ENCODE data around the gene GMNN. TPM values are rescaled to one million over a fixed set of nuclear protein-coding genes. Genes with fewer than 3 reads are reported as not detected.
"Not testable (repeated sequence)": the region's sequence is repeated elsewhere in the genome, so short reads cannot be mapped to it uniquely, and the experiment has no call there.

GMNN gene
- total and polyA plus RNA-seq, 2 donors (not counting 1 experiment from before 2014, with no cell fraction given): 3.8 to 7.3 TPM

DNA sequence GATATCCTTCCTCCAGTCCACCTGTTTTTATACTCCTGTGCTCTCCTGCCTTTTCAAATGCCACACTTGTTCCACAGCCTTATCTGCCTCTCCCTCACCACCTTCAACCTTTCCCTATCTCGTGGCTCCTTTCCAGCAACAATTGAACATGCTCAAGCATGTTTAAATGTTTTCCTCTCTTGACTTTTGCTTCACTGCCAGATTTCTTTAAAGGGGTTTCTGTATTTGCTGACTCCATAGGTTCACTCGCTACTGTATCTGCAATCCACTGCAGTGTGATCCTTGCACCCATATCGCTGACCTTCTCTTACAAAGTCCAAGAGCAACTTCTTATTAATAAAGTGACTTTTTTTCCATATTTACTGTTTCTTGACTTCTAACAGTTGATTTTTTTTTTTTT is 11.2 kb upstream of the GMNN start:
- no peaks in the 10 kb centered on the region for H3K27me3 Mint-ChIP-seq
- POLR2A ChIA-PET: no interaction called here
- H3K9me3 ChIP-seq (ENCODE audit: control extremely low read depth in 1 of 3, control insufficient read depth in 2 of 3, insufficient read depth in 1 of 3, low read length in 2 of 3): peaks cover 0 to 6% (median 0%) of the 10 kb centered on the region in 3 donors
- no peaks in the 10 kb centered on the region for H3K9me3 Mint-ChIP-seq (ENCODE audit: insufficient read depth)
- H3K4me3 Mint-ChIP-seq: no peak overlapping the region
- DNase-seq: no peak
- no peaks in the 10 kb centered on the region for H3K27me3 ChIP-seq (replicated peaks in 1 of 4; ENCODE audit: control extremely low read depth in 1 of 4, control insufficient read depth in 3 of 4, insufficient read depth in 4 of 4, low read length in 3 of 4)
- TF ChIP-seq, protein P1, sequence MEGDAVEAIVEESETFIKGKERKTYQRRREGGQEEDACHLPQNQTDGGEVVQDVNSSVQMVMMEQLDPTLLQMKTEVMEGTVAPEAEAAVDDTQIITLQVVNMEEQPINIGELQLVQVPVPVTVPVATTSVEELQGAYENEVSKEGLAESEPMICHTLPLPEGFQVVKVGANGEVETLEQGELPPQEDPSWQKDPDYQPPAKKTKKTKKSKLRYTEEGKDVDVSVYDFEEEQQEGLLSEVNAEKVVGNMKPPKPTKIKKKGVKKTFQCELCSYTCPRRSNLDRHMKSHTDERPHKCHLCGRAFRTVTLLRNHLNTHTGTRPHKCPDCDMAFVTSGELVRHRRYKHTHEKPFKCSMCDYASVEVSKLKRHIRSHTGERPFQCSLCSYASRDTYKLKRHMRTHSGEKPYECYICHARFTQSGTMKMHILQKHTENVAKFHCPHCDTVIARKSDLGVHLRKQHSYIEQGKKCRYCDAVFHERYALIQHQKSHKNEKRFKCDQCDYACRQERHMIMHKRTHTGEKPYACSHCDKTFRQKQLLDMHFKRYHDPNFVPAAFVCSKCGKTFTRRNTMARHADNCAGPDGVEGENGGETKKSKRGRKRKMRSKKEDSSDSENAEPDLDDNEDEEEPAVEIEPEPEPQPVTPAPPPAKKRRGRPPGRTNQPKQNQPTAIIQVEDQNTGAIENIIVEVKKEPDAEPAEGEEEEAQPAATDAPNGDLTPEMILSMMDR (IDR thresholded peaks at IDR 0.05): no peak
- no peak for TF ChIP-seq EZH2 (IDR thresholded peaks at IDR 0.05; ENCODE audit: borderline replicate concordance, insufficient read depth, low read depth, low read length, poor library complexity, severe bottlenecking)
- no peaks in the 10 kb centered on the region for H3K79me2 ChIP-seq (ENCODE audit: control insufficient read depth, insufficient read depth, low read length)
- no peaks in the 10 kb centered on the region for H4K20me1 ChIP-seq (ENCODE audit: control insufficient read depth, insufficient read depth, low read length, poor library complexity, severe bottlenecking)
- H3K4me3 ChIP-seq (ENCODE audit: control extremely low read depth in 1 of 5, extremely low read depth in 1 of 5, insufficient read depth in 1 of 5, low read depth in 2 of 5, low read length in 4 of 5): no peak overlapping the region
- H3K4me1 Mint-ChIP-seq: peaks cover 4% of the 10 kb centered on the region
- no peaks in the 10 kb centered on the region for H3K36me3 ChIP-seq (replicated peaks in 1 of 2; ENCODE audit: control extremely low read depth in 1 of 2, control insufficient read depth in 1 of 2, extremely low read depth in 1 of 2, insufficient read depth in 2 of 2, low read length in 1 of 2)
- no peak overlapping the region for H3K27ac Mint-ChIP-seq
- H3K9ac ChIP-seq (ENCODE audit: low read length): no peak overlapping the region
- intact Hi-C loops (cut with micrococcal nuclease): no loop called here
- 70% methylated on average over 1 of the region's 3 CpGs for WGBS (ENCODE audit: insufficient coverage)
- no peak overlapping the region for H2AFZ ChIP-seq (ENCODE audit: insufficient read depth, low read depth, low read length, poor library complexity, severe bottlenecking)
- CTCF ChIA-PET: interaction anchor here (0.8 to 5.8 kb wide), 2 partner anchors 181 to 333 kb away, joined by 3 to 68 read pairs; no protein-coding TSS in a partner anchor
- no peaks in the 10 kb centered on the region for H3K4me1 ChIP-seq (ENCODE audit: control insufficient read depth in 2 of 2, insufficient read depth in 2 of 2, low read length in 2 of 2)
- H3K4me2 ChIP-seq (replicated peaks; ENCODE audit: low read depth, low read length, poor library complexity, severe bottlenecking): no peak overlapping the region
- no peak for ATAC-seq (ENCODE audit: low read depth)
- H3K27ac ChIP-seq (ENCODE audit: low read length in 2 of 2): no peak overlapping the region

DNA sequence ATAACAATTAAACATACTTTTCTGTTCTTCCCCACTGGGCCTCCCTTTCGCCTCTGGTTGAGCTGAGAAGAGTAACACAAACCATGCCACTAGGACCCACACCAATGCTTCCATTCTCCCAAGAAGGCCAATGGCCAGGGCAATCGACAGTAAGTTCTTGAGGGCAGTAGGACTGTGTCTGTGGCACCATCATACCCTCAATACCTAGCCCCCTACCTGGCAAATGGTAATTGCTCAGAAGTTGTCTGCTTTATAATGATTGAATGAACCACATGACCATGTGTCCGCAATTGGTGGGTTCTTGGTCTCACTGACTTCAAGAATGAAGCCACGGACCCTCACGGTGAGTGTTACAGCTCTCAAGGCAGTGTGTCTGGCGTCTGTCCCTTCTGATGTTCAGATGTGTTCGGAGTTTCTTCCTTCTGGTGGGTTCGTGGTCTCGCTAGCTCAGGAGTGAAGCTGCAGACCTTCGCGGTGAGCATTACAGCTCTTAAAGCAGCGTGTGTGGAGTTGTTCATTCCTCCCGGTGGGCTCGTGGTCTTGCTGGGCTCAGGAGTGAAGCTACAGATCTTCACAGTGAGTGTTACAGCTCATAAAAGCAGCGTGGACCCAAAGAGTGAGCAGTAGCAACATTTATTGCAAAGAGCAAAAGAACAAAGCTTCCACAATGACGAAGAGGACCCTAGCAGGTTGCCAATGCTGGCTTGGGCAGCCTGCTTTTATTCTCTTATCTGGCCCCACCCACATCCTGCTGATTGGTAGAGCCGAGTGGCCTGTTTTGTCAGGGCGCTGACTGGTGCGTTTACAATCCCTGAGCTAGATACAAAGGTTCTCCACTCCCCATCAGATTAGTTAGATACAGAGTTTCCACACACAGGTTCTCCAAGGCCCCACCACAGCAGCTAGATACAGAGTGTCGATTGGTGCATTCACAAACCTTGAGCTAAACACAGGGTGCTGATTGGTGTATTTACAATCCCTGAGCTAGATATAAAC is 9.6 kb upstream of the GMNN start:
- CTCF ChIA-PET: interaction anchor here (0.5 to 5.8 kb wide), 5 partner anchors 10 to 210 kb away, joined by 3 to 68 read pairs (median 3); partner anchors contain the start of gene GMNN
- DNase-seq; H3K27me3 ChIP-seq (replicated peaks in 1 of 4; ENCODE audit: control extremely low read depth in 1 of 4, control insufficient read depth in 3 of 4, insufficient read depth in 4 of 4, low read length in 3 of 4); H2AFZ ChIP-seq (ENCODE audit: insufficient read depth, low read depth, low read length, poor library complexity, severe bottlenecking); intact Hi-C loops (cut with micrococcal nuclease); H3K4me3 Mint-ChIP-seq; H3K9ac ChIP-seq (ENCODE audit: low read length); H3K4me1 Mint-ChIP-seq; H3K36me3 ChIP-seq (replicated peaks in 1 of 2; ENCODE audit: control extremely low read depth in 1 of 2, control insufficient read depth in 1 of 2, extremely low read depth in 1 of 2, insufficient read depth in 2 of 2, low read length in 1 of 2); H3K27me3 Mint-ChIP-seq; H3K9me3 Mint-ChIP-seq (ENCODE audit: insufficient read depth); H4K20me1 ChIP-seq (ENCODE audit: control insufficient read depth, insufficient read depth, low read length, poor library complexity, severe bottlenecking); H3K4me3 ChIP-seq (ENCODE audit: control extremely low read depth in 1 of 5, extremely low read depth in 1 of 5, insufficient read depth in 1 of 5, low read depth in 2 of 5, low read length in 4 of 5); H3K27ac Mint-ChIP-seq; H3K4me2 ChIP-seq (replicated peaks; ENCODE audit: low read depth, low read length, poor library complexity, severe bottlenecking); H3K27ac ChIP-seq (ENCODE audit: low read length in 2 of 2); POLR2A ChIA-PET; H3K4me1 ChIP-seq (ENCODE audit: control insufficient read depth in 2 of 2, insufficient read depth in 2 of 2, low read length in 2 of 2); ATAC-seq (ENCODE audit: low read depth); H3K9me3 ChIP-seq (ENCODE audit: control extremely low read depth in 1 of 3, control insufficient read depth in 2 of 3, insufficient read depth in 1 of 3, low read length in 2 of 3); H3K79me2 ChIP-seq (ENCODE audit: control insufficient read depth, insufficient read depth, low read length): not testable (repeated sequence)
- WGBS (ENCODE audit: insufficient coverage): 85% methylated on average over 15 of the region's 20 CpGs

DNA sequence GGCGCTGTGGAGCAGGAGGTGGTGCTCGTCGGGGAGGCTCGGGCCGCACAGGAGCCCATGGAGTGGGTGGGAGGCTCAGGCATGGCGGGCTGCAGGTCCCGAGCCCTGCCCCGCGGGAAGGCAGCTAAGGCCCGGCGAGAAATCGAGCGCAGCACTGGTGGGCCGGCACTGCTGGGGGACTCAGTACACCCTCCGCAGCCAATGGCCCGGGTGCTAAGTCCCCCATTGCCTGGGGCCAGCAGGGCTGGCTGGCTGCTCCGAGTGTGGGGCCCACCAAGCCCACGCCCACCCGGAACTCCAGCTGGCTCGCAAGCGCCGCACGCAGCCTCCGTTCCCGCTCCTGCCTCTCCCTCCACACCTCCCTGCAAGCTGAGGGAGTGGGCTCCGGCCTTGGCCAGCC is 8.8 kb upstream of the GMNN start:
- H3K36me3 ChIP-seq (replicated peaks in 1 of 2; ENCODE audit: control extremely low read depth in 1 of 2, control insufficient read depth in 1 of 2, extremely low read depth in 1 of 2, insufficient read depth in 2 of 2, low read length in 1 of 2); H3K79me2 ChIP-seq (ENCODE audit: control insufficient read depth, insufficient read depth, low read length); H3K9ac ChIP-seq (ENCODE audit: low read length); H3K4me3 Mint-ChIP-seq; H3K27ac Mint-ChIP-seq; DNase-seq; H3K4me2 ChIP-seq (replicated peaks; ENCODE audit: low read depth, low read length, poor library complexity, severe bottlenecking); H3K9me3 ChIP-seq (ENCODE audit: control extremely low read depth in 1 of 3, control insufficient read depth in 2 of 3, insufficient read depth in 1 of 3, low read length in 2 of 3); H3K4me1 ChIP-seq (ENCODE audit: control insufficient read depth in 2 of 2, insufficient read depth in 2 of 2, low read length in 2 of 2); ATAC-seq (ENCODE audit: low read depth); H3K27me3 ChIP-seq (replicated peaks in 1 of 4; ENCODE audit: control extremely low read depth in 1 of 4, control insufficient read depth in 3 of 4, insufficient read depth in 4 of 4, low read length in 3 of 4); H4K20me1 ChIP-seq (ENCODE audit: control insufficient read depth, insufficient read depth, low read length, poor library complexity, severe bottlenecking); H3K4me3 ChIP-seq (ENCODE audit: control extremely low read depth in 1 of 5, extremely low read depth in 1 of 5, insufficient read depth in 1 of 5, low read depth in 2 of 5, low read length in 4 of 5); H3K4me1 Mint-ChIP-seq; H3K27me3 Mint-ChIP-seq; H3K9me3 Mint-ChIP-seq (ENCODE audit: insufficient read depth); H3K27ac ChIP-seq (ENCODE audit: low read length in 2 of 2); POLR2A ChIA-PET; H2AFZ ChIP-seq (ENCODE audit: insufficient read depth, low read depth, low read length, poor library complexity, severe bottlenecking): not testable (repeated sequence)
- CTCF ChIA-PET: interaction anchor here (1.1 to 5.8 kb wide), 3 partner anchors 18 to 271 kb away, joined by 3 to 68 read pairs (median 8); partner anchors contain the start of gene ALDH5A1
- 98% methylated on average over 12 of the region's 26 CpGs for WGBS (ENCODE audit: insufficient coverage)
- intact Hi-C loops (cut with micrococcal nuclease): loop anchor here (2.0 kb wide), 1 partner anchor 45 kb away; no protein-coding TSS in a partner anchor
